GM10847 (cell line): Measurements from ENCODE around the gene KRT9.
"Not testable (repeated sequence)": the region's sequence is repeated elsewhere in the genome, so short reads cannot be mapped to it uniquely, and the experiment has no call there.

ENCODE experiments used
- POLR2A ChIP-seq: IDR thresholded peaks from 2 replicates; pipeline ENCODE4 v1.6.1; 2011; ENCODE audit not compliant: insufficient read length; ENCODE audit errors: extremely low read depth

KRT9 gene, protein sequence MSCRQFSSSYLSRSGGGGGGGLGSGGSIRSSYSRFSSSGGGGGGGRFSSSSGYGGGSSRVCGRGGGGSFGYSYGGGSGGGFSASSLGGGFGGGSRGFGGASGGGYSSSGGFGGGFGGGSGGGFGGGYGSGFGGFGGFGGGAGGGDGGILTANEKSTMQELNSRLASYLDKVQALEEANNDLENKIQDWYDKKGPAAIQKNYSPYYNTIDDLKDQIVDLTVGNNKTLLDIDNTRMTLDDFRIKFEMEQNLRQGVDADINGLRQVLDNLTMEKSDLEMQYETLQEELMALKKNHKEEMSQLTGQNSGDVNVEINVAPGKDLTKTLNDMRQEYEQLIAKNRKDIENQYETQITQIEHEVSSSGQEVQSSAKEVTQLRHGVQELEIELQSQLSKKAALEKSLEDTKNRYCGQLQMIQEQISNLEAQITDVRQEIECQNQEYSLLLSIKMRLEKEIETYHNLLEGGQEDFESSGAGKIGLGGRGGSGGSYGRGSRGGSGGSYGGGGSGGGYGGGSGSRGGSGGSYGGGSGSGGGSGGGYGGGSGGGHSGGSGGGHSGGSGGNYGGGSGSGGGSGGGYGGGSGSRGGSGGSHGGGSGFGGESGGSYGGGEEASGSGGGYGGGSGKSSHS

DNA sequence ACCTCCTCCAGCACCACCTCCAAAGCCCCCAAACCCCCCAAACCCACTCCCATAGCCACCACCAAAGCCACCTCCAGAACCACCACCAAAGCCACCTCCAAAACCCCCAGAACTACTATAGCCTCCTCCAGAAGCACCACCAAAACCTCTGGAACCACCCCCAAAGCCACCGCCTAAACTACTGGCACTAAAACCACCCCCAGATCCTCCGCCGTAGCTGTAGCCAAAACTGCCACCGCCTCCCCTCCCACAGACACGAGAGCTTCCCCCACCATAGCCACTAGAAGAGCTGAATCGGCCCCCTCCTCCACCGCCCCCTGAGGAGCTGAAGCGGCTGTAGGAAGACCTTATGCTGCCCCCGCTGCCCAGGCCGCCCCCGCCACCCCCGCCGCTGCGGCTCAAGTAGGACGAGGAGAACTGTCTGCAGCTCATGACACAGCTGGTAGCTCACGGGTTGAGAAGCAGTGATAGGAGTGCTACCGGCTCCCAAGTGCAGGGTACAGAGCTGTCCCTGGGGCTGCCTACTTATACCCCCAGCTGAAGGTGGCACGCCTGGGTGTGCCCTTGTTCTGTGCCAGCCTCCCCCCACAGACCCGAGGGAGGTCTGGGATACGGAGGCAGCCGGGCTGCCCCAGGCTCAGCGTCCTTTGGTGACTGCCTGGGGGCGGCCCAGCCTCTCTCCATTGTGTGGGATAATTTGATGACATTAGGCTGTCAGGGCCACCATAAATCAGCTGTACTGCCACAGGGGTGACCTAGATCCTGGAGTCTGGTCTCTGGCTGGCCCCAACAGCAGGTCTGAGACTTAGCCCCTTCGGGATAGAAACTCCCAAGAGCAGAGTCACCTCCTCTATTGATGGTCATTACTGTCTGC lies at the start of gene KRT9:
Gene KRT9, minus strand, starts transcription at position 499 of the 874 bp plus-strand sequence. Its CDS starts 67 bp downstream, at position 432.
- no peak for TF ChIP-seq POLR2A

- no peak for TF ChIP-seq POLR2A
These were observed 49.0 kb upstream of the KRT9 start for GRCh38 chr17:41620583-41621434.

- no peak for TF ChIP-seq POLR2A
These were observed 47.4 kb upstream of the KRT9 start for GRCh38 chr17:41619036-41619926.

GRCh38 chr17:41618341-41619035 lies 46.6 kb upstream of the KRT9 start:
- no peak for TF ChIP-seq POLR2A

GRCh38 chr17:41617698-41618097 lies 45.8 kb upstream of the KRT9 start:
- no peak for TF ChIP-seq POLR2A

- TF ChIP-seq POLR2A: no peak
These were observed 45.3 kb upstream of the KRT9 start for GRCh38 chr17:41617136-41617535.

DNA sequence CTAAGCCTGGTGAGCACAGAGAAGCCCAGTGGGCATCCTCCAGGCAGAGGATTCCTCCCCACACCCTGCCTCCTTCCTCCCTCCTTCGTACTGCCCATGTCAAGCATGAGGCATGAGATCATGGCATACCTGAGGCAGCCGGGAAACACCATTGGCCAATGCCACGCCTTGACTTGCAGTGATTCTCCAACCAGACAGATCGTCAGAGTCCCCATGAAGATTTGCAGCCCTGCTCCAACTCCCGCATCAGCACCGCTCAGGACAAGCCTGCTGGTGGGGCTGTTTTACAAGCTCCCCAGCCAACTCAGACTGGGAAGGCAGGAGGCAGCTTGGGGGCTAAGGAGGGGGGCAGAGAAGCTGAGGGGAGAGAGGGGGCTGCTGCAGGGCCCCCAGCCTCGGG lies 43.6 kb upstream of the KRT9 start:
- no peak for TF ChIP-seq POLR2A

DNA sequence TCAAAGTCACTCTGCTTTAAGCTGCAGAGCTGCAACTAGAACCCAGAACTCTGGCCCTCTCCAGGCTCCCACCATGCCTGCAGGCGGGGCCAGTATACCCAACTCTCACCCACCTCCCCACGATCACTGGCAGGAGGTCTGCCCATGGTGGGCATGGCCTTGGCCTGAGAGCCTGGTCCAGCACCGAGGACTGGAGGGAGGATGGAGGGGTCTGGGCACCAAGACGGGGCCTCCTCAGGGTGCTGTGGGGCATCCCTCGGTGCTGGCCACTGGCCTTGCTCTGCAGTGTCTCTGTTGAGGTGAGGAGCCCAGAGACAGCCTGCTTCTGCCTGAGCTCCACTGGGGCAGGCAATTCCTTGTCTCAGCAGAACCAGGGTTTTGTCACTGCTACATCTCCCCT lies 42.2 kb upstream of the KRT9 start:
- TF ChIP-seq POLR2A: no peak

- TF ChIP-seq POLR2A: no peak
These were observed 41.6 kb upstream of the KRT9 start for GRCh38 chr17:41613277-41614082.

DNA sequence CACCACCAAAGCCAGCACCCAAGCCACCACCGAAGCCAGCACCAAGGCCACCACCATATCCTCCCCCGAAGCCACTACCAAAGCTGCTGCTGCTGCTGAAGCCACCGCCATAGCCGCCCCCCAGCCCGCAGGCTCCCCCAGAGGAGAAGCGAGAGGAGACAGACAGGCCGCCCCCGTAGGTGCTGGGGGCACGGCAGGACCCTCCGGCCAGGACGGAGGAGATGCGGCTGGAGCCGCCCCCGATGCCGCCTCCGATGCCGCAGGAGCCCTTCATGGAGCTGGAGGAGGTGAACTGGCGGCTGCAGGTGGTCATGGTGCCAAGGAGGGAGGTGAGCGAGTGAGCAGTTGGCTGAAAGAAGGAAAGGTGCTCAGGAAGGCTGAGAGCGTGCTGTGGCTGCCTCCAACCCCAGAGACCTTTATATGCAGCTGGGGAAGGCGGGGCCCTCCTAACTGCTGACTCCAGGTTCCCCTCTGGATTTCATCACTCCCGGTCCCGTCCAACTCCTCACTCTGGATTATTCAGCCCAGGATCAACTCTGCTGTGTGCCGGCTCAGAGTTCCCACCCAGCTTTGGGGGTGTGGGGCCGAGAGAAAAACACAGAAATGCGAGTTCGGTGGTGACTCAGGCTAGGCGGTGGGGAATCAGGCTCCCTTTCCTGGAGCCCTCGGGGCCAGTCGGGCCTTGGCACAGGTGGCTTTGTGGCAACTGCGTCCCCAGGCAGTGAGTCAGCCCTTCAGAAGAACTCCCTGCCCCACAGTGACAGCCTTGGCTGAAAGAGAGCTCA lies 40.7 kb upstream of the KRT9 start, which contains the start of gene KRT16:
Gene KRT16, minus strand, starts transcription at position 392 of the 785 bp plus-strand sequence. Its CDS starts 79 bp downstream, at position 313.
- TF ChIP-seq POLR2A: not testable (repeated sequence)

DNA sequence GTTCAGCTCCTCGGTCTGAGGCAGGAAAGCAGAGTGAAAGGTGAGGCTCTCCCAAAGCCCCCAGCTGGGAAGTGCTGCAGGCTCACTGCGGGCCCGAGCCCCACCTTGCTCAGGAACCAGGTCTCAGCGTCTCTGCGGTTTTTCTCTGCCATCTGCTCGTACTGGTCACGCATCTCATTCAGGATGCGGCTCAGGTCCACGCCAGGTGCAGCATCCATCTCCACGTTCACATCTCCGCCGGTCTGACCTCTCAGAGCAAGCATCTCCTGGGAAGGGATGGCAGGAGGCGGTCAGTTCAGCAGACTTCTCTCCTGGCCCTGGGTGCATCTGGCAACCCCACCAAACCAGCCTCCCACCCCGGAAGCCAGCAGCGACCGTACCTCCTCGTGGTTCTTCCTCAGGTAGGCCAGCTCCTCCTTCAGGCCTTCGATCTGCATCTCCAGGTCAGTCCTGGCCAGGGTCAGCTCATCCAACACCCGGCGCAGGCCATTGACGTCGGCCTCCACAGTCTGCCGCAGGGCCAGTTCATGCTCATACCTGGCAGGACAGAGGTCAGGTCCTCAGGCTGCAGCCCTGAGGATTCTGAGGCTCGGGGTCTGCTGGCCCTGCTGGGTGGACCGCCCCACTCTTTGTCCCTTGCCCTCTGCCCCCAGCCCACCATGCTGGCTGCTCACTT lies 39.2 kb upstream of the KRT9 start:
- TF ChIP-seq POLR2A: no peak
